Stimulated activated CD8-positive, alpha-beta memory T cell treated with anti-CD3 and anti-CD28 coated beads, Interleukin-4, amount 100 ng/mL, for 24 hours (primary cell): ENCODE data around the gene HNRNPF.

Experiments used
- DNase-seq: peaks from one replicate; pipeline ENCODE4 v3.0.0-alpha.2; 2020; ENCODE audit warnings: low read depth

HNRNPF gene

GRCh38 chr10:43376046-43376635 is 32.8 kb downstream of the HNRNPF start:
- no peak for DNase-seq

GRCh38 chr10:43375401-43376020 is 33.5 kb downstream of the HNRNPF start:
- DNase-seq = no peak

DNA sequence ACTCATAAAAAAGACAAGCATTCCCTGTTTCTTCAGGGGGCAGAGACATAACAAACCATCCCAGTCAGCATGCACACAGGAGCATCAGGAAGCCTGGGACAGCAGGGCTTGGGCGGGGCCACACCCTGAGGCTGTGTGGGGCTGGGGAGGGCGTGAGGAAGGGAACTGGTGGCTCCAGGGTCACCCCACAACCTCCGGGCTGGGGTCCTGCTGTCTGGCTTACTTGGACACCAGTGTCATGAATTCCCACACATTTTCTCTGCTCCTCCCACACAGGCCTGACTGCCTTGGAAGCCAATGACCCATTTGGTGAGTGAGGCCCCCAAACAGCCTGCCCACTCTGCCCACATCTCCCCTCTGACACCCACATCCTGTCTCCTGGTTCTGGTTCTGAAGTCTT is 34.8 kb downstream of the HNRNPF start:
- DNase-seq = no peak

DNA sequence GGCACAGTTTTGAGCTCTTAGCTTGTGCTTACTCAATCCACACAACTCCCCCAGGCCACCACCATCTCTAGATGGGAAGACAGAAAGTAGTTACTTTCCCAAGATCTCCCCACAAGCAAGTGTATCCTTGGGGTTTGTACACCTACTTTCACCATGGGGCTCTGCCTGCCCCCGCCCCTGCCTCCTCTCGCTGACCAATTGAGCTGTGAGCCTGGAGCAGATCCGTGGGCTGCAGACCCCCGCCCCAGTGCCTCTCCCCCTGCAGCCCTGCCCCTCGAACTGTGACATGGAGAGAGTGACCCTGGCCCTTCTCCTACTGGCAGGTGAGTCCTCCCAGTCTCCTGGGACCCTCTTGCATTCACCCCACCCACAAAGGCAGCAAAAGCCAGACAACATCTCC is 35.5 kb downstream of the HNRNPF start:
- DNase-seq = no peak

DNA sequence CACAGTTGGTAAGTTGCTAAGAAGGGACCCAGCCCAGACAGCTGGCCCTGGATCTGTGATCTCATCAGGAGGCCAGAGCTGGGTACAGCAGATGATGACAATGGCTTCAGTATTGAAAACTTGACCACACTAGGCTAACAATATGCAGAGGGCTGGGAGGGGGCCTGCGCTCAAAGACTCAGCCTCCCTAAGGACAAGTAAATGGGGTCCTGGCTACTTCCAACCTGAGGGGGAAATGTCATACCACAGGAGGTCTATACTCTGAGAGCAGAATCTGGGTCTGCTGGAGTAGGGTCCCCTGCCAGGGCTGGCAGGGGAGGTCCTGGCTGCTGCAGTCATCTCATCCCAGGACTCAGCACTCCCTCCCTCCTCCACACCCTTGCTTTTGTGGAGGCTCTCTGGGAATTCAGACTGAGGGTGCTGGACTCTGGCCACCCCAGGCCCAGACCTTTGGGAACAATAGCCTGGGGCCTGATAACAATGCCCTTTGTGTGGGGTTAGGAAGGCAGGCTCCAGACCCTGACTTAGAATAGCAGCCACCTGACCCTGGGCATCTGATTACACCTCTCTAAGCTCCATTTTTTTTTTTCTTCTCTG is 36.1 kb downstream of the HNRNPF start:
- no peak for DNase-seq

DNA sequence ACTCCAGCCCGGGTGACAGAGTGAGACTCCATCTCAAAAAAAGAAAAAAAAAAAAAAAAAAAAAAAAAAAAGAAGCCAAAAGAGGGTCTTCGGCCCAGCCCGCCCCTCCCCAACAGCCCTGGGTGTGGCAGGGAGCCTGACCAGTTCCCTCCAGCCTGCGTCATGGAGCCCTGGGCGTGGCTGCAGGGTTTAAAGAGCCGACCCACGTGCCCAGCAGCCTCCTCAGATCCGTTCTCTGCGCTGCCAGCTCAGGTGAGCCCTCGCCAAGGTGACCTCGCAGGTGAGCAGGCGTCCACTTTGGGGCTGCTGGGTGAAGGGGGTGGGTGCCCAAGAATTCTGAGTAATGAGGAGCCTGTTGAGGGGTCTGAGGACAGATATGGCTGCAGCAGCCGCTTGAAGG is 37.6 kb downstream of the HNRNPF start, which contains the start of gene FXYD4:
FXYD4 (plus strand) TSS at position 219 of the 400 bp plus-strand sequence. CDS start 2,111 bp downstream, outside the sequence.
- no peak for DNase-seq

GRCh38 chr10:43370671-43371215 is 38.2 kb downstream of the HNRNPF start:
- DNase-seq = no peak

- DNase-seq = no peak
Measured at GRCh38 chr10:43369921-43370320, 39.1 kb downstream of the HNRNPF start.

GRCh38 chr10:43365001-43365400 is 44.0 kb downstream of the HNRNPF start:
- DNase-seq = no peak

- DNase-seq = peak; percentile 91
Measured at GRCh38 chr10:43362191-43362839, 46.7 kb downstream of the HNRNPF start.

- DNase-seq = no peak
Measured at GRCh38 chr10:43361547-43362190, 47.3 kb downstream of the HNRNPF start.

- no peak for DNase-seq
Measured at GRCh38 chr10:43360086-43360485, 48.9 kb downstream of the HNRNPF start.

DNA sequence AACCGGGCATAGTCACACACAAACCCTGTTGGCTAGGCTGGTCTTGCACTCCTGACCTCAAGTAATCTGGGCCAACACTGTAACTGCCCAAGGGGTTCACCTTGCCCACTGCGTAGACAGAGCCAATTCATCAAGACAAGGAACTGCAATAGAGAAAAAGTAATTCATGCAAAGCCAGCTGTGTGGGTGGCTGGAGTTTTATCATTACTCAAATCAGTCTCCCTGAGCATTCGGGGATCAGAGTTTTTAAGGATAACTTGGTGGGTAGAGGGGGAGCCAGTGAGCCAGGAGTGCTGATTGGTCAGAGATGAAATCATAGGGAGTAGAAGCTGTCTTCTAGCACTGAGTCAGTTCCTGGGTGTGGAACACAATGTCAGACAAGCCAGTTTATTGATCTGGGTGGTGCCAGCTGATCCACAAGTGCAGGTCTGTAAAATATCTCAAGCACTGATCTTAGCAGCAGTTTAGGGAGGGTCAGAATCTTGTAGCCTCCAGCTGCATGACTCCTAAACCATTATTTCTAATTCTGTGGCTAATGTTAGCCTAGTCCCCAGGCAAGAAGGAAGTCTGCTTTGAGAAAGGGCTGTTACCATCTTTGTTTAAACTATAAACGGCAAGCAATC is 53.1 kb downstream of the HNRNPF start:
- DNase-seq = no peak

DNA sequence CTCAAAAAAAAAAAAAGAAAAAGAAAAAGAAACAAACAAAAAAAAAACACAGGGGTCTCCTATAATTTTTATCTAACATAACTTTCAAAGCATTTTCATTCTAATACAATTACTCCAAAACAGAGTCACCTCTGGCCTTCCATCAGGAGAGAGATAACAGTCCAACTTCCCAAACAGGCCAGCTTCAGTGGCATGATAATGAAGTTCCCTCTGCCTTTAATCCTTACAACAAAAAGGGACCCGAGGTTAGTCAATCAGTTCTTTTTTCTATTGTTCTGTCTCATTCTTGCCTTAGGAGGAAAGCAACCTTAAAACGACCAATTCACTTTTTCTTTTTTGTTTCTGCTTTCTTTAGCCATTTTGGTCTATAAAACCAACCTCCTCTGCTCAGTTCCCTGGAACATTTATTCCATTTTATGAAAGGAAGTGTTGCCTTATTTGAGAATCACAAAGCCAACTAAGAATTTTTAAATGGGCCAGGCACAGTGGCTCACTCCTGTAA is 54.1 kb downstream of the HNRNPF start:
- no peak for DNase-seq

- DNase-seq = no peak
Measured at GRCh38 chr10:43354330-43354635, 54.7 kb downstream of the HNRNPF start.

GRCh38 chr10:43353495-43354329 is 55.3 kb downstream of the HNRNPF start:
- DNase-seq = no peak

- no peak for DNase-seq
Measured at GRCh38 chr10:43352951-43353350, 56.0 kb downstream of the HNRNPF start.

- no peak for DNase-seq
Measured at GRCh38 chr10:43351301-43351700, 57.7 kb downstream of the HNRNPF start.

DNA sequence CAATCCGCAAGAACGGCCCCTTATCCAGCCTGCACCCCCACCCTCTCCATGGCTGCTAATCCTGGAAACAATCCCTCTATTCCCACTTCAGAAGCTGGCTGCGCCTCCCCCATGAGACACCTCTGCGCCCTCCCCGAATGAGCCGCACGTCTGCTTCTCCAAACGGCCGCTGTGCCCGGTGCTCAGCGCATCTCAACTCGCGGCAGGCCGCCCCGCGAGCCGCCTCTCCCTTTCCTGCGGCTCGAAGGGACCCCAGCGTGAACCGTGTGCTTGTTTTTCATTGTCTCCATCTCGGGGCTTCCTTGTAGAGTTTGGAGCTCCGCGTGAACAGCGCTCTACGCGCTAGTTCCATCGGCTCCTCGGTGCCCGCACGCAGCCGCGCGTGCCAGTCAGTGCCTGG is 58.3 kb downstream of the HNRNPF start:
- no peak for DNase-seq

DNA sequence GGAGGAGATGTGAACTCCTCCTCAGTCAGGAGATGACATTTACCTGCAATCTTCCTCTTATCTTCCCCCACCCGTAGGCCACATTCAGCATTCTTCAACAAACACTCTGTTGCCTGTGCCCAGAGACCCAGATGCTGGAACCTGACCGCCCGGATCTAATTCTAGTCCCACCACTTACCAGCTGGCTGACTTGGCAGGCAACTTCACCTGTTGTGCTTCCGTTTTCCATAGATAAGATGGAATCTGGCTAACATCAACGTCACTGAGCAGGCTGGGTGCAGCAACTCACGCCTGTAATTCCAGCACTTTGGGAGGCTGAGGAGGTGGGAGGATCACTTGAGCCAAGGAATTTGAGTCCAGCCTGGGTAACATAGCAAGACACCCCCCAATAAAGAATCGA is 58.8 kb downstream of the HNRNPF start:
- no peak for DNase-seq
